SK-N-SH (cell line): ENCODE results near the gene CDH15. TPM values are rescaled to one million over a fixed set of nuclear protein-coding genes. Genes with fewer than 3 reads are reported as not detected.

Experiments
- CTCF ChIA-PET: fragments of 300-600, 350-600 bp; formaldehyde crosslinking; extraction: SDS; loops from one replicate; lab custom pipeline; 2021; lab: Yijun Ruan, JAX
- POLR2A ChIA-PET: fragments of 350-600 bp; sonication (Branson Sonifier 250); formaldehyde crosslinking; extraction: SDS; loops from one replicate; lab custom pipeline; 2020; ENCODE audit warnings: antibody characterized with exemption, inconsistent platforms; lab: Yijun Ruan, JAX
- DNase-seq: peaks from one replicate; pipeline ENCODE4 v3.0.0; 2012
- H2AFZ ChIP-seq: fragments of 200-600 bp; sonication (generic); 2 replicates; pipeline ENCODE4 v1.8.1; 2016; ENCODE audit warnings: antibody characterized with exemption, mild to moderate bottlenecking, low read depth
- H3F3A ChIP-seq: fragments of 200-600 bp; sonication (generic); replicated peaks from 2 replicates; pipeline ENCODE3; 2016; ENCODE audit warnings: antibody characterized with exemption, mild to moderate bottlenecking; ENCODE audit not compliant: insufficient read depth
- H3K27ac ChIP-seq, 2 experiments: fragments of 200-500 bp in 1 of 2; fragments of 200-600 bp in 1 of 2; sonication (Bioruptor generic) in 1 of 2; sonication (generic), shearing (Covaris generic) in 1 of 2; 2 replicates each; pipeline versions ENCODE4 v1.5.1 to v1.6.1; 2014 to 2016; ENCODE audit warnings: low read depth in 2 of 2, inconsistent platforms in 1 of 2, low read length in 1 of 2, mild to moderate bottlenecking in 1 of 2, mixed read lengths in 1 of 2
- H3K27me3 ChIP-seq: fragments of 200-600 bp; sonication (generic), shearing (Covaris generic); 2 replicates; pipeline ENCODE4 v1.6.1; 2016; ENCODE audit warnings: mixed run types; ENCODE audit not compliant: insufficient read depth
- H3K36me3 ChIP-seq, 2 experiments: fragments of 200-500 bp in 1 of 2; fragments of 200-600 bp in 1 of 2; sonication (Bioruptor generic) in 1 of 2; sonication (generic) in 1 of 2; replicated peaks in 1 of 2; 2 replicates each; pipeline versions ENCODE3 to v1.5.1; 2014 to 2016; ENCODE audit warnings: low read length in 1 of 2, mild to moderate bottlenecking in 1 of 2; ENCODE audit not compliant: insufficient read depth in 2 of 2, control insufficient read depth in 1 of 2
- H3K4me1 ChIP-seq, 2 experiments: fragments of 200-500 bp in 1 of 2; fragments of 200-600 bp in 1 of 2; sonication (Bioruptor generic) in 1 of 2; sonication (generic), shearing (Covaris generic) in 1 of 2; 2 replicates each; pipeline versions ENCODE4 v1.5.1 to v1.6.1; 2014 to 2016; ENCODE audit warnings: low read depth in 1 of 2, low read length in 1 of 2, mixed run types in 1 of 2; ENCODE audit not compliant: insufficient read depth in 2 of 2, control insufficient read depth in 1 of 2
- H3K4me2 ChIP-seq: fragments of 200-600 bp; sonication (generic), shearing (Covaris generic); 2 replicates; pipeline ENCODE4 v1.6.1; 2017; ENCODE audit warnings: mixed run types
- H3K4me3 ChIP-seq, 2 experiments: fragments of 200-500 bp in 1 of 2; fragments of 200-600 bp in 1 of 2; sonication (Bioruptor generic) in 1 of 2; sonication (generic), shearing (Covaris generic) in 1 of 2; 2 replicates each; pipeline versions ENCODE4 v1.5.1 to v1.8.1; 2014 to 2016; ENCODE audit warnings: low read depth in 2 of 2, inconsistent platforms in 1 of 2, low read length in 1 of 2, mild to moderate bottlenecking in 1 of 2, mixed read lengths in 1 of 2, moderate library complexity in 1 of 2
- H3K79me2 ChIP-seq: fragments of 200-600 bp; sonication (generic); 2 replicates; pipeline ENCODE4 v1.8.1; 2017; ENCODE audit warnings: mild to moderate bottlenecking; ENCODE audit not compliant: insufficient read depth
- H3K9ac ChIP-seq: fragments of 200-600 bp; sonication (generic); 2 replicates; pipeline ENCODE4 v1.6.1; 2017; ENCODE audit warnings: mixed run types
- H3K9me2 ChIP-seq: fragments of 200-600 bp; sonication (generic); 2 replicates; pipeline ENCODE4 v1.6.1; 2017; ENCODE audit warnings: mixed run types
- H3K9me3 ChIP-seq: fragments of 200-600 bp; sonication (generic); 2 replicates; pipeline ENCODE4 v1.6.1; 2017; ENCODE audit warnings: mixed run types, mild to moderate bottlenecking, moderate library complexity
- H4K20me1 ChIP-seq: fragments of 200-600 bp; sonication (generic); 2 replicates; pipeline ENCODE4 v1.6.1; 2017; ENCODE audit warnings: mild to moderate bottlenecking, mixed run types; ENCODE audit not compliant: insufficient read depth
- CHD2 ChIP-seq: fragments of 150-350 bp; IDR thresholded peaks from 2 replicates; pipeline ENCODE4 v1.6.1; 2018; ENCODE audit warnings: low read length; ENCODE audit not compliant: partially characterized antibody
- ELF1 ChIP-seq: IDR thresholded peaks from 2 replicates; pipeline ENCODE4 v1.4.0; 2012
- GATA2 ChIP-seq: sonication (generic); formaldehyde crosslinking; IDR thresholded peaks from 2 replicates; pipeline ENCODE4 v1.5.0; 2020; ENCODE audit warnings: mild to moderate bottlenecking, missing genetic modification reagents
- JUND ChIP-seq: IDR thresholded peaks from 2 replicates; pipeline ENCODE4 v1.4.0; 2012
- MEF2A ChIP-seq: IDR thresholded peaks from 2 replicates; pipeline ENCODE4 v1.4.0; 2012; ENCODE audit warnings: low read depth, borderline replicate concordance
- NRF1 ChIP-seq: IDR thresholded peaks from 2 replicates; pipeline ENCODE4 v1.6.1; 2012; ENCODE audit warnings: low read depth, mild to moderate bottlenecking, low read length
- TCF12 ChIP-seq: IDR thresholded peaks from 2 replicates; pipeline ENCODE4 v1.4.0; 2012
- TEAD4 ChIP-seq: IDR thresholded peaks from 2 replicates; pipeline ENCODE4 v1.4.0; 2012; ENCODE audit warnings: mild to moderate bottlenecking, borderline replicate concordance; ENCODE audit not compliant: insufficient read depth
- WGBS: methylation state at CpG from one replicate; pipeline ENCODE4 v1.1.6; 2017; ENCODE audit warnings: low lambda C conversion rate; 5-methylcytosine and 5-hydroxymethylcytosine counted together
- polyA plus RNA-seq, 3 experiments: library from polyadenylated mRNA; depleted of rRNA; stranded (reverse); fragments of >200 nt; gene quantifications; 2 replicates each; pipeline ENCODE4 v1.2.3, GENCODE V29; 2012
- TF ChIP-seq, protein P1 (sequence below): IDR thresholded peaks from 2 replicates; pipeline ENCODE4 v1.4.0; 2012; ENCODE audit warnings: low read depth, borderline replicate concordance
- TF ChIP-seq, protein P2 (sequence below): IDR thresholded peaks from 2 replicates; pipeline ENCODE4 v1.6.1; 2012; ENCODE audit warnings: mild to moderate bottlenecking, low read depth, low read length, moderate library complexity
- TF ChIP-seq, protein P3 (sequence below): IDR thresholded peaks from 2 replicates; pipeline ENCODE4 v1.4.0; 2012; ENCODE audit warnings: low read depth
- TF ChIP-seq, protein P4 (sequence below): fragments of 150-350 bp; IDR thresholded peaks from 2 replicates; pipeline ENCODE4 v1.6.1; 2017; ENCODE audit warnings: antibody characterized with exemption, low read length, low read depth, borderline replicate concordance
- TF ChIP-seq, protein P5 (sequence below): fragments of 150-350 bp; IDR thresholded peaks from 2 replicates; pipeline ENCODE4 v1.6.1; 2016; ENCODE audit warnings: mild to moderate bottlenecking, low read depth, low read length

Gene CDH15
- polyA plus RNA-seq, 1 of the 3 experiments (the other 2 are of a cell fraction): 0.03 TPM

DNA sequence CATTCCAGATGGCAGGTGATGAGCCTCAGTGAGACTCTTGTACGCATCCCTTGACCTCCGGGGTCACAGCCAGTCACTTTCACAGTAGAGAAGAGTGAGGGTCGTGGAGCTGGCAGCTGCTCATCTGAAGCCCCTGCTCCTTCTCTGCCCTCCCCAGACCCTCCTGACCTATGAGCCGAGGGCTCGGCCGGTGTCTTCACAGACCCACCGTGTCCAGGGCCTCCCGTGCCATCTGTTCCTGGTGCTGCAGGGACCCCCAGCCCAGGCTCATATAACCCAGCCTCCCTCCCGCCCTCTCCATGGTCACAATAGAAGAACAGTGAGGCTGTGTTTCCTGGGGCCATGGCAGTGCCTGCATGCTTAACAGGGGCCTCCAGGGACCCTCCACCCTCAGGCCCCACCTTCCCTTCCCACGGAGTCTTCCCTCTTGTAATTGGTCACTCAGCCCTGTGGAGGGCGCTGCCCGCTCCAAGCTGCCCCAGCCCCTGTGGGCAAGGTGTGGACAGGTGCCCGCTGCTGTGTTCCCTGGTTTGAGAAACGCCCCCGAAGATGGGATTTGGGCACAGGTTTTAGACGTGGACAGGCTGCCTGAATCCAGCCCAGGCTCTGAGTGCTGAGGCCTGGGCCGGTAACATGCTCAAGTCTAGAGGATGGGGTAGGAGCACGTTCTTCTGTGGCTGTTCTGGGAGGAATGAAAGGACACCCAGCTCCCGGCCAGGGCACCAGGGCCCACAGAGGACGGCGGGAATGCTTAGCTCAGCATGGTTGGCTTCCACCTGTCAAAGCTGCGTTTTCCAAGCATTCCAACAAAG, 39.1 kb upstream of the CDH15 start:
- Histone ChIP-seq H3K4me1 (no peaks in the 10 kb centered on the region; a peak in 1 of 4 replicates), H2AFZ (no peak overlapping the region), H3K9ac (no peak overlapping the region), H3K4me2 (no peak overlapping the region), H3K79me2 (0 out of 2 replicates have a peak, but pooled peaks cover 5% of the 10 kb centered on the region), H3K9me3 (no peaks in the 10 kb centered on the region), H3K27me3 (no peaks in the 10 kb centered on the region), H3K4me3 (no peak overlapping the region), H3F3A (no peaks in the 10 kb centered on the region), H4K20me1 (no peaks in the 10 kb centered on the region), H3K36me3 (peaks cover 21 to 35% of the 10 kb centered on the region in 2 experiments), H3K27ac (no peak overlapping the region), H3K9me2 (no peaks in the 10 kb centered on the region)
- ChIA-PET POLR2A (interaction anchor here (0.7 kb wide), 1 partner anchor 415 kb away, joined by 3 read pairs; no protein-coding TSS in a partner anchor), CTCF (interaction anchor here (0.6 to 1.5 kb wide), 3 partner anchors 22 to 395 kb away, joined by 3 to 4 read pairs (median 3); no protein-coding TSS in a partner anchor)
- 94% methylated on average over 13 of the region's 22 CpGs for WGBS
- DNase-seq: no peak
- TF ChIP-seq, protein P1, sequence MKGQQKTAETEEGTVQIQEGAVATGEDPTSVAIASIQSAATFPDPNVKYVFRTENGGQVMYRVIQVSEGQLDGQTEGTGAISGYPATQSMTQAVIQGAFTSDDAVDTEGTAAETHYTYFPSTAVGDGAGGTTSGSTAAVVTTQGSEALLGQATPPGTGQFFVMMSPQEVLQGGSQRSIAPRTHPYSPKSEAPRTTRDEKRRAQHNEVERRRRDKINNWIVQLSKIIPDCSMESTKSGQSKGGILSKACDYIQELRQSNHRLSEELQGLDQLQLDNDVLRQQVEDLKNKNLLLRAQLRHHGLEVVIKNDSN: no peak
- TF ChIP-seq TEAD4: no peak
- no peak for TF ChIP-seq ELF1
- TF ChIP-seq, protein P2, sequence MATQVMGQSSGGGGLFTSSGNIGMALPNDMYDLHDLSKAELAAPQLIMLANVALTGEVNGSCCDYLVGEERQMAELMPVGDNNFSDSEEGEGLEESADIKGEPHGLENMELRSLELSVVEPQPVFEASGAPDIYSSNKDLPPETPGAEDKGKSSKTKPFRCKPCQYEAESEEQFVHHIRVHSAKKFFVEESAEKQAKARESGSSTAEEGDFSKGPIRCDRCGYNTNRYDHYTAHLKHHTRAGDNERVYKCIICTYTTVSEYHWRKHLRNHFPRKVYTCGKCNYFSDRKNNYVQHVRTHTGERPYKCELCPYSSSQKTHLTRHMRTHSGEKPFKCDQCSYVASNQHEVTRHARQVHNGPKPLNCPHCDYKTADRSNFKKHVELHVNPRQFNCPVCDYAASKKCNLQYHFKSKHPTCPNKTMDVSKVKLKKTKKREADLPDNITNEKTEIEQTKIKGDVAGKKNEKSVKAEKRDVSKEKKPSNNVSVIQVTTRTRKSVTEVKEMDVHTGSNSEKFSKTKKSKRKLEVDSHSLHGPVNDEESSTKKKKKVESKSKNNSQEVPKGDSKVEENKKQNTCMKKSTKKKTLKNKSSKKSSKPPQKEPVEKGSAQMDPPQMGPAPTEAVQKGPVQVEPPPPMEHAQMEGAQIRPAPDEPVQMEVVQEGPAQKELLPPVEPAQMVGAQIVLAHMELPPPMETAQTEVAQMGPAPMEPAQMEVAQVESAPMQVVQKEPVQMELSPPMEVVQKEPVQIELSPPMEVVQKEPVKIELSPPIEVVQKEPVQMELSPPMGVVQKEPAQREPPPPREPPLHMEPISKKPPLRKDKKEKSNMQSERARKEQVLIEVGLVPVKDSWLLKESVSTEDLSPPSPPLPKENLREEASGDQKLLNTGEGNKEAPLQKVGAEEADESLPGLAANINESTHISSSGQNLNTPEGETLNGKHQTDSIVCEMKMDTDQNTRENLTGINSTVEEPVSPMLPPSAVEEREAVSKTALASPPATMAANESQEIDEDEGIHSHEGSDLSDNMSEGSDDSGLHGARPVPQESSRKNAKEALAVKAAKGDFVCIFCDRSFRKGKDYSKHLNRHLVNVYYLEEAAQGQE: no peak
- no peak for TF ChIP-seq MEF2A
- TF ChIP-seq, protein P3, sequence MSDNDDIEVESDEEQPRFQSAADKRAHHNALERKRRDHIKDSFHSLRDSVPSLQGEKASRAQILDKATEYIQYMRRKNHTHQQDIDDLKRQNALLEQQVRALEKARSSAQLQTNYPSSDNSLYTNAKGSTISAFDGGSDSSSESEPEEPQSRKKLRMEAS: no peak
- TF ChIP-seq, protein P4, sequence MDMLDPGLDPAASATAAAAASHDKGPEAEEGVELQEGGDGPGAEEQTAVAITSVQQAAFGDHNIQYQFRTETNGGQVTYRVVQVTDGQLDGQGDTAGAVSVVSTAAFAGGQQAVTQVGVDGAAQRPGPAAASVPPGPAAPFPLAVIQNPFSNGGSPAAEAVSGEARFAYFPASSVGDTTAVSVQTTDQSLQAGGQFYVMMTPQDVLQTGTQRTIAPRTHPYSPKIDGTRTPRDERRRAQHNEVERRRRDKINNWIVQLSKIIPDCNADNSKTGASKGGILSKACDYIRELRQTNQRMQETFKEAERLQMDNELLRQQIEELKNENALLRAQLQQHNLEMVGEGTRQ: no peak
- TF ChIP-seq, protein P5, sequence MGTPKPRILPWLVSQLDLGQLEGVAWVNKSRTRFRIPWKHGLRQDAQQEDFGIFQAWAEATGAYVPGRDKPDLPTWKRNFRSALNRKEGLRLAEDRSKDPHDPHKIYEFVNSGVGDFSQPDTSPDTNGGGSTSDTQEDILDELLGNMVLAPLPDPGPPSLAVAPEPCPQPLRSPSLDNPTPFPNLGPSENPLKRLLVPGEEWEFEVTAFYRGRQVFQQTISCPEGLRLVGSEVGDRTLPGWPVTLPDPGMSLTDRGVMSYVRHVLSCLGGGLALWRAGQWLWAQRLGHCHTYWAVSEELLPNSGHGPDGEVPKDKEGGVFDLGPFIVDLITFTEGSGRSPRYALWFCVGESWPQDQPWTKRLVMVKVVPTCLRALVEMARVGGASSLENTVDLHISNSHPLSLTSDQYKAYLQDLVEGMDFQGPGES: no peak
- no peak for TF ChIP-seq NRF1
- TF ChIP-seq JUND: no peak
- TF ChIP-seq TCF12: no peak
- no peak for TF ChIP-seq GATA2 (CRISPR knock-in tag)
- TF ChIP-seq CHD2: no peak
